NOMO-1 treated with DMSO at 0.1 percent for 48 hours (cell line): ENCODE data around the gene RSPRY1.
"Not testable (repeated sequence)": the region's sequence is repeated elsewhere in the genome, so short reads cannot be mapped to it uniquely, and the experiment has no call there.

ENCODE experiments used
- DNase-seq: peaks from one replicate; lab custom pipeline; 2025; ENCODE audit not compliant: unreplicated experiment; lab: John Stamatoyannopoulos, UW

RSPRY1 gene

DNA sequence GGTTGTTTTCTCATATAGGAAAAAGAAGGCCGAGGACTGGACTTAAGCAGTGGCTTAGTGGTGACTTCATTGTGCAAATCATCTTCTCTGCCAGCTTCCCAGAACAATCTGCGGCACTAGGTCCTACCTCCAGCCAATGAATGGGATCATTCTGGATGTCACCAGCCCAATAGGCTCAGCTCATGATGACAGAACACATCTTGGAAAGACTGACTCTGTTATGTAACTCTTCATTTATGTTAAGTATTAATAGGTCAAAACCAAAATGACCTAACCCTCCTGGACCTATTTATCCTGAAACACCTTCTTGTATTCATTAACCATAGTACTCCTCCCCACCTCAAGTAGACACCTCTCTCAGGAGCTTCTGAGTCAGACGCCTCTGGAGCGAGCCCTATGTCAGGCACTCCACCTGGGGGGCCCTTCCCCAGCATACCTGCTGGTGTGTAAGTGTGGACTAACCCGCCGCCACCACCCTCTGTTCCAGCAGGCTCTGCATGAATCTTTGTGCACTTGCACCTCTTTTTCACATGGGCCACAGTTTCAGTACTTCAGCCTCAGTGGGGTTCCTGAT lies 66.1 kb downstream of the RSPRY1 start:
- no peak for DNase-seq

DNA sequence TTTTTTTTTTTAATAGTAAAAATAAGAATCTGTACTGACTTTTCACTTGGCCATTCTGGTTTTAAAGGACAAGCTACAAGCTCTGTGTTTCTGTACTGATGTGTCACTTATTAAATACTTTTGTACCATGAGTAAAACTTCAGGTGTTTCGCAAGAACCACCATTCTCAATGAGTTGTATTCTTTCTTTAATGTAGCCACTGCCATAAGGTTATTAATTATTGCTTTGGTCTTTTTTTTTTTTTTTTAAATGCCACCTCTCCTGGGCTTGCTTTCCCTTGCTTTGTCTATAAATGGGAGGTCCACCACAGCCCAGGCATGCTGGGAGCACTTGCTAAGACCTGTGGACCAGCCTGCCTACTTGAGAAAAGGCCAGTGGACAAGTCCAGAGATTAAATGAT lies 67.3 kb downstream of the RSPRY1 start:
- no peak for DNase-seq

GRCh38 chr16:57255686-57256415 lies 69.7 kb downstream of the RSPRY1 start:
- DNase-seq: no peak

DNA sequence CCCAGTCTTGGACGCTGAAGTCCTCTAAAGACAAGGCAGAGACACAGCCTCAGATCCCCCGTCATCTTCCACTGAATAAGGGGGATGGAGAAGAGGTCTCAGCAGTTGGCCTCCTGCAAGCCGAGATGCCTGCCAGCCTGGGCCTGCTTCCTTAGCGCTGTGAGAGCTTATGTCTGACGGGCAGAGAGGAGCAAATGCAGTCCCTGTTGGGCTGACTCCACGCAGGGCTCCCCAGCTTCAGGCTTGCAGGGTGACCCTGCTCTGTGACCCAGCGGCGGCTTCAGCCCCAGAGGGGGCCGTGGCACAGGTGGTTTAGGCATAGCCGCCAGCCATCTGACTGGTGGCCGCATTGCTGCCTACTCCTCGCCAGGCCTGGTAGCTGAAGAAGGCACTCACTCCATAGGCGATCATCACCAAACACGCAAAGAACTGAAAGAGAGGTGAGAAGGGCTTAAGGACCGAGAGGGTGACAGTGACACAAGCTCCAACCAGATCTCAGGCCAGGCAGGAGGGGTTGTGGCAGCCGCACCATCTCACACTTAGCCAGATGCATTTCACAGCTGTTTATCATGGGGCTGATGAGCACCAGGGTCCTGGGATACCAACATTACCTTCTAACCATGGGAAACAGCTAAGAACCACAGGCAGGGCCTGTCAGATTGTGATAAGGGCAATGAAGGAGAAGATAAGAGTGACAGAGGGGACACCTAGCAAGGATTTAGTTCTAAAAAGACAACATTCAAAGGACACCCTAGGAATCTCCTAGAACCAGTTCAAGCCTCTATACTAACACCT lies 70.7 kb downstream of the RSPRY1 start:
- no peak for DNase-seq

GRCh38 chr16:57257455-57258070 lies 71.4 kb downstream of the RSPRY1 start:
- no peak for DNase-seq

GRCh38 chr16:57258226-57258909 lies 72.2 kb downstream of the RSPRY1 start:
- DNase-seq: no peak

- no peak for DNase-seq
Observed at GRCh38 chr16:57258910-57259475, 72.9 kb downstream of the RSPRY1 start.

GRCh38 chr16:57260294-57260929 lies 74.3 kb downstream of the RSPRY1 start:
- DNase-seq: no peak

GRCh38 chr16:57261806-57262205 lies 75.7 kb downstream of the RSPRY1 start:
- no peak for DNase-seq

- no peak for DNase-seq
Observed at GRCh38 chr16:57262841-57263540, 76.9 kb downstream of the RSPRY1 start.

DNA sequence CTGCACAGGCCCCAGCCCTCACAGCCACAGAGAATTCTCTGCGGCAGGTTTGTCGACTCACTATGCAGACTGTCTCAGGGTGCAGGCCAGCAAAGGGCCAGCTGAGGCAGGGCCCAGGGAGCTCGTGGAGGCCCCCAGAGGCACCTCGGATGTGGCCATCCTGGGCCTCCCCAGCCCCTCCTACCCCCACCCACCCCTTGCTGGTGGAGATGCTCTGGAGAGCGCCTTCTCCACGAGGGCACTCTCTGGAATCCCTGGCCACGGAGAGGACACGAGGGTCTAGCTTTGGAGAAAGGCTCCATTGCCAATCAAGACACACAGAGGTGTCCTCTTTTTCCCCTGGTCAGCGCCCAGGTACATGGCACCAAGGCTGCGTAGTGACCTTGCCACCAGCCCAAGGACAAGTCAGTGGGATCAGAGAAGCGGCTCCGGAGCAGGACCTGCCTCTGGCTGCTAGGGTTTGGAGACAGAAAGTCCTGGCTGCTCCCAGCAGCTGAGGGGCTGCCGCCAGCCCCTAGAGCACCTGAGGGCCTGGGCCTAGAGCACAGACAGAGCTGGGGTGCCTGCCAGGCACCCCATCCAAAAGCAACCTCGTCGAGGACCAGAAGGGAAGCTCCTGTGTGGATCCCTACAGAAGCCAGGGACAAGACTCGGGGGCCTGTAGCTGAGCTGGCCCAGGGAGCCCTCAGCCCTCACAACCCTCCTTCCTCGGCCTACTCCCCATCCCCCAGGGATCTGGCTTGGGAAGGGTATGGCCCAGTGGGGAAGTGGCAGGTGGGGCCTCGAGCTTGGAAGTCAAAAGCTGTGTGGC lies 77.6 kb downstream of the RSPRY1 start:
- no peak for DNase-seq

DNA sequence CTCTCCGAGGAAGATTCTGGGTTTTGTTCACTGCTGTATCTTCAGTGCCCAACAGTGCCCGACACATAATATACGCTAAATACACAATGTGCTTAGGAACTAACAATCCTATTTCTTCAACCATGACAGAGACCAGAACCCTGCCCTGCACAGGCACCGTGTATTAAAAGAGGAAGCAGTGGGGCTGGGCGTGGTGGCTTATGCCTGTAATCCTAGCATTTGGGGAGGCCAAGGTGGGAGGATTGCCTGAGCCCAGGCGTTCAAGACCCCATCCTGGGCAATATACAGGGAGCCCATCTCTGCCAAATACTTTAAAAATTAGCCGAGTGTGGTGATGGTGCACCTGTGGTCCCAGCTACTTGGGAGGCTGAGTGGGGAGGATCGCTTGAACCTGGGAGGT lies 78.3 kb downstream of the RSPRY1 start:
- DNase-seq: peak; percentile 4

DNA sequence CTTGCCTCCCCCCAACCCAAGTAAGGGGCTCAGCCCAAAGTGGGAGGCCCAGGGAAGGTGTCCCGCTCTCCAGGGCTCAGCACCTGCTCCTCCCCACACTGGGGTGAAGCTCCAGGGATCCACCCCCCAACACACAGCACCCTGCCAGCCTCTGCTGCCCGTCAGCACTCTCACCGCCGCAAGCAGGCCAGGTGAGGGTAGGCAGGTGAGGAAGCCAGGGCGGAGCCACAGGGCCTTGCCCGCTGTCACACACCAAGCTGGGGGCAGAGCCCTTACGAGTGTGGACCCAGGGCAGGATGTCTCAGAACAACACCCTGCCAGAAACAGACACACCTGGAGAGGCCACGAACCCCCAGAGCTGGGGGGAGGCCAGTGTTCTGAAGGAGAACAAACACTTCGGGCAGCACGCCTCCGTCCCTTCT lies 78.8 kb downstream of the RSPRY1 start:
- no peak for DNase-seq

GRCh38 chr16:57265850-57266530 lies 79.9 kb downstream of the RSPRY1 start:
- no peak for DNase-seq

DNA sequence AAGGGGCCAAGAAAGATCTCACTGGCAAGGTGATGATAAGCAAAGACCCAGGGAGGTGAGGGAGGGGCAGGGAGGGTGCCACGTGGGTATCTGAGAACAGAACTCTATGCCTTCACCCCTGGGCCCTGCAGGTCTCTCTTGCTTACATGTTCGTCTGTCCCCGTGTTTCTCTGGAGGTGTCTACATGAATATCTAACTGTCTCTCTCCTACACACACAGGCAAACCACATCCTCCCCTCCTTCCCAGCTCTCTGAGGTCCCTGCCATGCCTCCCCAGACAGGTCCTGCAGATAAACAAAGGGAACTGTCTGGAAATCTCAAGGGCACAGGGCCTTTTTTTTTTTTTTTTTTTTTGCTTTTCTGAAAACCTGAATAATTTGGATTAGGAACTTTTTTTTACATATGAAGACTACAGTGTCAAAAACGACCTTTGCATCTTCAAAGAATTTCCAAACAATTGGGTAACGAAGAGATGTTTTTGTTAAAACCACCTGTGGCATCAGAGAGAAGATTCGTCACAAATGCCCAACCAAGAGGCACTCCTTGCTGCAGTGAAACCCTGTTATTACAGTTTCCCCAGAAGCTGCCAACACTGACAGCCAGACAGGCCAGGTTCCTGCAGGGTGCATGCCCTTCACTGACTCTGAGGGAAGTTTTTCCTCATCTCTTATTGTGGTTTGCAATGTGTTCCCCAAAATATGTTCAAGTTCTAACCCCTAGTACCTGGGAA lies 80.6 kb downstream of the RSPRY1 start:
- no peak for DNase-seq

- DNase-seq: not testable (repeated sequence)
Observed at GRCh38 chr16:57267343-57267742, 81.2 kb downstream of the RSPRY1 start.
